ENCODE results near the gene PCDHGA11.

DNA sequence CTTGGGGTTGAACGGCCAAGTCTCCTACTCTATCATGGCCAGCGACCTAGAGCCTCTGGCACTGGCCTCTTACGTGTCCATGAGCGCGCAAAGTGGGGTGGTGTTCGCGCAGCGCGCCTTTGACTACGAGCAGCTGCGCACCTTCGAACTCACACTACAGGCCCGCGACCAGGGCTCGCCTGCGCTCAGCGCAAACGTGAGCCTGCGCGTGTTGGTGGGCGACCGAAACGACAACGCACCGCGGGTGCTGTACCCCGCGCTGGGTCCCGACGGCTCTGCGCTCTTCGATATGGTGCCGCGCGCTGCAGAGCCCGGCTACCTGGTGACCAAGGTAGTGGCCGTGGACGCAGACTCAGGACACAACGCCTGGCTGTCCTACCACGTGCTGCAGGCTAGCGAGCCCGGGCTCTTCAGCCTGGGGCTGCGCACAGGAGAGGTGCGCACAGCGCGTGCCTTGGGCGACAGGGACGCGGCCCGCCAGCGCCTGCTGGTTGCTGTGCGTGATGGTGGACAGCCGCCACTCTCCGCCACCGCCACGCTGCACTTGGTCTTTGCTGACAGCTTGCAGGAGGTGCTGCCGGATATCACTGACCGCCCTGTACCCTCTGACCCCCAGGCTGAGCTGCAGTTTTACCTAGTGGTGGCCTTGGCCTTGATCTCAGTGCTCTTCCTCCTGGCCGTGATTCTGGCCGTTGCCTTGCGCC, 21.1 kb upstream of the PCDHGA11 start:
- TF ChIP-seq, protein P1, sequence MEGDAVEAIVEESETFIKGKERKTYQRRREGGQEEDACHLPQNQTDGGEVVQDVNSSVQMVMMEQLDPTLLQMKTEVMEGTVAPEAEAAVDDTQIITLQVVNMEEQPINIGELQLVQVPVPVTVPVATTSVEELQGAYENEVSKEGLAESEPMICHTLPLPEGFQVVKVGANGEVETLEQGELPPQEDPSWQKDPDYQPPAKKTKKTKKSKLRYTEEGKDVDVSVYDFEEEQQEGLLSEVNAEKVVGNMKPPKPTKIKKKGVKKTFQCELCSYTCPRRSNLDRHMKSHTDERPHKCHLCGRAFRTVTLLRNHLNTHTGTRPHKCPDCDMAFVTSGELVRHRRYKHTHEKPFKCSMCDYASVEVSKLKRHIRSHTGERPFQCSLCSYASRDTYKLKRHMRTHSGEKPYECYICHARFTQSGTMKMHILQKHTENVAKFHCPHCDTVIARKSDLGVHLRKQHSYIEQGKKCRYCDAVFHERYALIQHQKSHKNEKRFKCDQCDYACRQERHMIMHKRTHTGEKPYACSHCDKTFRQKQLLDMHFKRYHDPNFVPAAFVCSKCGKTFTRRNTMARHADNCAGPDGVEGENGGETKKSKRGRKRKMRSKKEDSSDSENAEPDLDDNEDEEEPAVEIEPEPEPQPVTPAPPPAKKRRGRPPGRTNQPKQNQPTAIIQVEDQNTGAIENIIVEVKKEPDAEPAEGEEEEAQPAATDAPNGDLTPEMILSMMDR (IDR thresholded peaks at IDR 0.05) = no peak
- TF ChIP-seq POLR2A (IDR thresholded peaks at IDR 0.05) = no peak
